Inflammatory macrophage treated with lipopolysaccharide for 1 hour (primary cell): ENCODE data around the gene KIF26B.

Experiments
- DNase-seq, 2 donors: peaks; one replicate each; pipeline ENCODE4 v3.0.0-alpha.2; 2020 to 2022

KIF26B gene

DNA sequence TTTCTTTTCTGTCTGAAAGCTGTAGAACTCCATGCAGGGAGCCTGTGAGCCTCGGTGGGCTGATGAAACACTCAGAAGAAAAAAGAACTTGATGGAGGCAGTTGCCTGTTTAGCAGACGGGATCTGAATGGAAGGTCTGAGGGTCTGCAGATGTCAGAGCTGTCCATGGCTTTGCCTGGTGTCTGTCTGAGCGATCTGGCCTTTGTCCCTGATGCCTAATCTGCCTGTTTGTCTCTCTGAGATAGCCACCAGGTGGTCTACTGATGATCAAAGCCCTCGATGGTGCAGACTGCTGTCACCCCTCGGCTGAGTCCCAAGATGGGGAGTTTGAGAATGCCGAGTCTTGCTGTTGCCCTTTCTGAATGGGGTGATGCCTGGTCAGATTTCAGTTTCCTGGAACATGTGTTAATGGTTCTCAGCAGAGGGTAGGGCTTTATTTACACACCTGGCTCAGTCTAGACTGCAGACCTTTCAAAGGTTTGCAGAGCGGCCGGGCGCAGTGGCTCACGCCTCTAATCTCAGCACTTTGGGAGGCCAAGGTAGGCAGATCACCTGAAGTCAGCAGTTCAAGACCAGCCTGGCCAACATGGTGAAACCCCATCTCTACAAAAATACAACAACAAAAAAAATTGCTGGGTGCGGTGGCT, 90.4 kb downstream of the KIF26B start:
- DNase-seq = no peak

DNA sequence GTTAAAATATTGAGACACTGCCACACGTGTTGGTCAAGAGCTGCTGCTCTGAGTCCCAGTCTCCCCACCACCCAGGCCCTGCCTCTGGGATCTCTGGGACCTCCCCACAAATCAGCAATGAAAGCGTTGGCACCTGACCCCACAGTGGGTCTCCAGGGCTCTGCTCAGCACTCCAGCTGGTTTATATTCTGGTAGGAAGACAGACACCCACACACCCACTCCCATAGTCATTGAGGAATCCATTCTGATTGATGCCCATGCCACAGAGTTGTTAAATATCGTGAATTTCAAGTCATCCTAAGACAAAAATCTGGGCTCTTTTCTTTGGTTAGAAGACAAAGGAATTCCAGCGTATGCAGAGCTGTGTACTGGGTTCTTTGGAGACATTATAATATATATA, 91.6 kb downstream of the KIF26B start:
- no peak for DNase-seq

DNA sequence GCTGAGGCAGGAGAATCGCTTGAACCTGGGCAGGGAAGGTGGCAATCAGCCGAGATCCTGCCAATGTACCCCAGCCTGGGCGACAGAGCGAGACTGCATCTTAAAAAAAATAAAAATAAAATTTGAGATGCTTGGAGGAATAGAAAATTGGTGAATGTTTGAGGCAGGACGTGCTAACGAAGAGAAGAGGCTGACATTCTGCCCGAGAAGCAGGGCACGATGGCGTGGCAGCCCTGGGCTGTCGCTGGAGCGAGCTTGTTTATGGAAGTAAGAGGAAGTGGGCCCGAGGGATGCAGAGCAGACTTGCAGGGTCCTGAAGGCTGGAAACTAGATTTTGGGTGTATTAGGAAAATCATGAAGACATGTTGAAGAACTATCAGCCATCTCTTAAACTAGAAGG, 92.6 kb downstream of the KIF26B start:
- DNase-seq = no peak

DNA sequence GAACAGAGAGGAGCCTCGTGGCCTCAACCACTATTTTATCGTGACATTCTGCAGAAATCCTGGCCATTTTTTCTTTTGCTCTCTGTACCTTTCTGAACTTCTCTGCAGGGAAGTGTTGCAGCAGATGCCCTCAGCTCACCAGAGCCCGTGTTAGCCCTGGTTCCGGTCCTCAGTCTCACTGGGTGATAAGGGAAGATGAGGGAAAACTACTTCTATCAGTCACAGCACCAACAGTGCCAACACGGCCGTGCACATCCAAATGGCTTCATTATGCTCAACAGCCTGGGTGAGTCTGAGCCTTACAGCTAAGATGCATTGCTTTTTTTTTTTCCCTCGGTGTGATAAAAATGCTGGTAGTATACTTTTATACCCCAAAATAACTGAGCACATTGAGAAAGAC, 93.0 kb downstream of the KIF26B start:
- DNase-seq = no peak

DNA sequence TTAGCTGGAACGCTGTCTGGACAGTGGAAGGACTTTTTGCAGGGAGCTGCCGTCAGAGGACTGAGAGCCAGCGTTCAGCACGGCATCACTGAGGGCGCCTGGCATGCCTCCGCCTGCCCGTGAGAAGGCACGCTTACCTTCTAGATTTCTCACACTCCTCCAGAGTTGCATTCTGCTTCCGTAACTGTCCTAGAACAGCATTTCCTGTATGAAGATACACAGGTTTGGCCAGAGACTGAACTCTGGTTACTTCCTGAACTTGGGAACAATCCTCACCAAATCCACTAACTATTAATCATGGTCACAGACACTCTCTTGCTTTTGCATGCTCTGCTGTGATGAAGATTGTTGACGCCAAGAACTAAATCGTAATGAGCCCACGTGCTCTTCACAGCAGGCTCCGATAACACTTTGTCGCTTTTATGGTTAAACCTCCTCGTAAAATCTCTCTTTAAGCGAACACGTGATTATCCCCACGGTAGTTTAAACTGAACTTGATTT, 93.5 kb downstream of the KIF26B start:
- DNase-seq = no peak

DNA sequence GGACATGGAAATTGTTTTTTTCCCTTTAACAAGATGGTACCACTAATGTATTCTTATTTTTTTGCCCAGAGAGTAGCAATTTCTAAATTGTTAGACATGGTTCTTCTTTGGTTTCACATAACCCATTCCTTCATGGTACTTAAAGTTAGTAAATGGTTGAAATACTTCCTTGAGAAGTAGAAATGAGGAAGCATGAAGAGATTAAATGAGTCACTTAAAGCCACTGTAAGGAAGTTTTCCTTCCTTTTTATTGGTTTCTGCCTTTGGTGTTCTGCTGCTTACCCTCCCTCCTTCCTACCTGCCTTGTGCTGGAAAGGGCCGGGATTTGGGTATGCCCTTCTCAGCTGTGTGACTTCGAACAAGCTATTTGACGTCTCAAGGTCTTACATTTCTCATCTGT, 101.0 kb downstream of the KIF26B start:
- DNase-seq = peak; percentile 34 to 48

DNA sequence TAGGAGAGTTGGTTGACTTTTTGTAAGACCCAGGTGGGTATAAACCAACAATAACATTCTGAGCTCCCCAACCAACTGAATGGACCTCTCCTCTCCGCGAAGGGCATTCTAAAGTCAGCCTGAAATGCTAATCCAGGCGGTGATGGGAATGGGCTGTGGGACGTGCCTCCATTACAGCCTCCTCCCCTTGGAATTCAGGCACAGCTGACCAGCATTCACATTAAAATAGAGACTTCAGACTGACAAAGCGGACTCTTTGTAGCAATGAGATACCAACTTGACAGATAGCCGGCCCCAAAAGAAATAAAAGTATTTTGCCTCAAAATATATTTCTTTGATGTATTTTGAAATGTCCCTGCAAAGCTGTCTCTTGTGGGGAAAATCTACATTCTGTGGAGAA, 101.7 kb downstream of the KIF26B start:
- DNase-seq = no peak

DNA sequence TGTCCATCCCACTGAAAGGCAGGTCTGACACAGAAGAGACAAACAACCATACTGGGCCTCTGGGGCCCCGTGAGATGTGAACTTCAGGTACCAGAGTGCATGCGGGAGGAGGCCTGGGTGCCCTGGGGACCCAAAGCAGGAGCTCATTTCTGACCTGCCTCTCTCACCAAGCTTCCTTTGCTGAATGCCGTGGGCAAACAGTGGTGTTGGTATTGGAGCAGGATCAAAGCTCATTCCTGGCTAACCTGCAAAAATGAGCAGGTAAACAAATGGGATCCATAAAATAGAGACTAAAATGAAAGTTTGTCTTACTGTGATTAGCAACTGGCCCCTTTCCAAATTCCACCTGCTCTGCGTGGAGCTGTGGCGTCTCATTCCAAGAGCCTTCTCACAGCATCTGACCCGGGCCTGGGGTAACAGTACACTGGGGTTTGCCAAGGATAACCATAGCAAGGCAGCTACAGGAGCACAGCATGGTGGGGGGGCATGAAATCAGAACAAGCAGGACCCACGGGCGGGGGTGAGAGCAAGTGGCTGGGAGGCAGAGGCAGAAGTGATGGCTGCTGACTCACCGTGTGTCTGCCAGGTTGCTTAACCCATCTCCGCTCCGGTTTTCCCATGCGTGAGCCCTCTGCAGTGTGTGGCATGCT, 103.6 kb downstream of the KIF26B start:
- DNase-seq = peak; percentile 18 to 30

DNA sequence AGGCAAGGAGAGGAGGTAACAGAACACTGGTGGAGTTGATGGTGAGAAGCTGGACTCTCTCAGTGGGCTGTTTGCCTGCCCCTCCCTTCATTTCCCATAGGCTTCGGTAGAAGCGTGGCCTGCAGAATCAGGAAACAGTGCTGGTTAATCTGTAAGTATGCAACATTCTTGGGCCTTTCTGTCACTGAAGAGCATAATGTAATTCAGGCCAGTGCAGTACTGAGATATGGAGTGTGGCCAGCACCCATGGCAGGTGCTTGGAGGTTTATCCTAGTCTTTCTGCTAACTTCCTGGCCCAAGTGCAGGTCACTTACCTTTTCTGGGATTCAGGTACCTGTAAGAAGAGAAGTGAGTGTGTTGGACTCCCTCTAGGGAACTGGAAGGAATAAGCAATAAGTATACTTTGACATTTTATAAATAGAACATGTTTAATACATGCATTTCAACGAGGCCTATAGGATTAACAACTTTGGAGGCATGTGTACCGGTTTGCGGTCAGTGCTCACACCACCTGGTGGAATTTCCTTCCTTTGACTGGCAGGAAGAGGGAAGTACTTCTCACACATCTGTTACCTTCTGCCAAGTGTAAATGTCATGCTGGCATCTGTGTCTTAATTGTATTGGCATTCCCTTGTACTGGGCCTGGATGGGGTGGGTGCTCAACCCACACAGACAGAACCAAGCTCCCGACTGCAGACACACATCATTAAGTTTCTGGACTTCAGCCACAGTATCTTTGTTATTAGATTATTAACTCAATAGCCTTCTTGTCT, 105.5 kb downstream of the KIF26B start:
- DNase-seq = no peak

DNA sequence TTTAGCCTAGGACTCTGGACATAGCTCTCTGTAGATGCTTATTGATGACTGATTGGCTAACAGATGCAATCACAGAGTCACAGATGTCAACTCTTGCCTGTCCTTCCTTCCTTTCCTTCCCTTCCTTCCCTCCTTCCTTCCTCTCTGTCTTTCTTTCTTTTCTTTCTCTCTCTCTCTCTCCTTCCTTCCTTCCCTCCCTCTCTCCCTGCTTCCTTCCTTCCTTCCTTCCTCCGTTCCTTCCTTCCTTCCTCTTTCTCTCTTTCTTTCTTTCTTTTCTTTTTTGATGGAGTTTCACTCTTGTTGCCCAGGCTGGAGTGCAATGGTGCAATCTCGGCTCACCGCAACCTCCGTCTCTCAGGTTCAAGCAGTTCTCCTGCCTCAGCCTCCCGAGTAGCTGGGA, 106.1 kb downstream of the KIF26B start:
- no peak for DNase-seq

DNA sequence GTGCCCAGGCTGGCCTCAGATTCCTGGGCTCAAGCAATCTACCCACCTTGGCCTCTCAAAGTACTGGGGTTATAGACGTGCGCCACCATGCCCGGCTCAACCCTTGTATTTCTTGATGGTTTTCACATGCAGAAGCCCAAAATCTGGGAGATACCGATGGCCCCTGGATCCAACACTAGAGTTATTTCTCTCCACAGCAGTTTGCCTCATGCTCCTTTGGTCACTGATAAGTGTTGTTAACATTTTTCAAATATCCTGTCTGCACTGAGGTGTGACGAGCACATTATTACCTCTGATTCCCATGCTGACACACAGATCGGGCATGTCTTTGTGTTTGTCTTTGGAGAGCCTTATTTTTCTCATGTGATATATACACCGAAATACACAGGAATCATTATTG, 107.0 kb downstream of the KIF26B start:
- no peak for DNase-seq

DNA sequence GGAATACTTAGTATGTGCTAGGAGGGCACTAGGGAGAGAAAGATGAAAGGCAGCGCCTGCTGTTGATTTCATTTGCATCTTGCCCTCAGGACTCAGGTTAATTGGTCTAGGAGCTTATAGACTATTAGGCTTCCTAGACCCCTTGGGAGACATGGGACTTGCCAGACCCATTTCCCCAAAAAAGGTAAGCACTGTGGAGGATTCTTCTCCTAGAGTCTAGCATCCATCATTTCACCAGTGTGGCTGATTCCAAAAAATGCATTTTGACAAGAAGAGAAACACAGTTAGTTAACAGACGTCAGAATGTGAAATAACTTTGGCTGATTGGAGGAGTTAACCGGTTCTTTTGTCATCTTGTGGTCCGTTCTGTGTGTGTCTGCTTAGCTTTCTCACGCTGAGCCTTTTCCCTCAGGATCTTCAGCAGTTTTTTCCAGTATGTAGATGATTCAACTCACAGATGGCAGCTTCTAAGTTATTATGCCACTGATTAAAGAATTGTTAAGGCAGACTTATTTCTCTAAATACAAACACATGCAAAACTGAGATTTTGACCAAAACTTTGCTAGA, 108.8 kb downstream of the KIF26B start:
- no peak for DNase-seq

DNA sequence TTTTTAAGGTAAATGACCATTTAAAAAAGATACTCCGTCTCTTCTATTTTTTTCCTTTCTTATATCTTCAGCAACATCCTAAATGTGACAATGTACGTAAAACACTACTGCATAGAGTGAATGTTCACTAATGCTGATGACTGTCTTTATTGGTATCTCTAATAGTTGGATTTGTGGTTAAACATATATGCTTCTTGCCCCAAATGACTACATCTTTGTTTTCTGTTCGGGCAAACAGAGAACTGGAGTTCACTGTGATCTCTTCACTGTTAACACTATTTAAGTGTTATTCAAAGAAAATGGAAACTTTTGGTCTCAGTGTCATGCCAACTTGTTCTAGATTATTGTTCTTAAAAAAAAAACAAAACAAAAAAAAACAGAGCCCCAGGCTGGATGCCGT, 109.4 kb downstream of the KIF26B start:
- DNase-seq = no peak

DNA sequence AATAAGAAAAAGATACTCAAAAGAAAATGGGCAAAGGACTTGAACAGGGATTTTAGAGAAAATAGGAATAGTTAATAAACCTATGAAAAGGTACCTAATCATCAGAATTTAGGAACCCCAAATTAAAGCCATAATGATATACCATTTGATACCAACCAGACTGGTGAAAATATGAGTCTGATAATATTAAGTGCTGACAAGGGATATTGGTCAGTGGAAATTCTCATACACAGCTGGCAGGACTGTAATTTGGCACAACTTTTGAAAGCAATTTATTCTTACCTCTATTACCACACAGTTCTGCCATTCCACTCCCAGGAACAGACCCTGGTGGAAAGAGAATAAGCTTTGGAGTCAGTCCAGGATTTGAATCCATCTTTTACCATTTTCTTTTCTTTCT, 111.3 kb downstream of the KIF26B start:
- DNase-seq = no peak

DNA sequence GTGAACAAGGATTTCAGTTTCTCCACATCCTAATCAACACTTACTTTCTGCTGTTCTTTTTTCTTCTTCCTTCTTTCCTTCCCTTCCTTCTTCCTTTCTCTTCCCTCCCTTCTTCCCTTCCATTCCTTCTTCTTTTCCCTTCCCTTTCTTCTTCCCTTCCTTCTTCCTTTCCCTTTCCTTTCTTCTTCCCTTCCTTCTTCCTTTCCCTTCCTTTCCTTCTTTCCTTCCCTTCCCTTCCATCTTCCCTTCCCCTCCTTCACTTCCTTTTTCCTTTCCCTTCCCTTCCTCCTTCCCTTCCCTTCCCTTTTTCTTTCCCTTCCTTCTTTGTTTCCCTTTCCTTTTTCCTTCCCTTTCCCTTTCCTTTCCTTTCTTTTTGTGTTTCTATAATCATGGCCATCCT, 115.3 kb downstream of the KIF26B start:
- no peak for DNase-seq

DNA sequence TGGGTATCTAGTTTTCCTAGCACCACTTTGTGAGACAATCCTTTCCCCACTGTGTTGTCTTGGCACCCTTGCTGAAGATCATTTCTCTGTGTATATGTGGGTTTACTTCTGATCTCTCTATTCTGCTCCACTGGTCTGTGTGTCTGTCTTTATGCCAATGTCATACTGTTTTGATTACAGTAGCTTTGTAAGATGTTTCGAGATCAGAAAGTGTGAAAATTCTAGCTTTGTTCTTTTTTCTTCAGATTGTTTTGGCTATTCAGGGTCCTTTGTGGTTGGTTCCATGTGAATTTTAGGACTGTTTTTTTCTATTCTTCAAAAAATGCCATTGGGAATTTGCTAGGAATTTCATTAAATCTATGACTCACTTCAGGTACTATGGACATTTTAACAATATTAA, 116.2 kb downstream of the KIF26B start:
- DNase-seq = no peak

DNA sequence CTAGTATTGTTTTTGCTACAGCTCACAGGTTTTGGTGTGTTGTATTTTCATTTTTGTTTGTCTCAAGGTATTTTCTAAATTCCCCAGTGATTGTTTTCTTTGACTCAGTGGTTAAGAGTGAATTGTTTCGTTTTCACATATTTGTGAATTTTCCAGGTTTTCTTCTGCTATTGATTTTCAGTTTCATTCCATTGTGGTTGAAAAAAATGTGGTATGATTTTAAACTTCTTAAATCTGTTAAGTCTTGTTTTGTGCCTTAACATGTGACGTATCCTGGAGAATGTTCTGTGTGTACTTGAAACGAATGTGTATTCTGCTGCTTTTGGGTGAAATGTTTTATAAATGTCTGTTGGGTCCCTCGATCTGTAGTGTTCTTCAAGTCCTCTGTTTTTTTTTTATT, 117.9 kb downstream of the KIF26B start:
- no peak for DNase-seq

DNA sequence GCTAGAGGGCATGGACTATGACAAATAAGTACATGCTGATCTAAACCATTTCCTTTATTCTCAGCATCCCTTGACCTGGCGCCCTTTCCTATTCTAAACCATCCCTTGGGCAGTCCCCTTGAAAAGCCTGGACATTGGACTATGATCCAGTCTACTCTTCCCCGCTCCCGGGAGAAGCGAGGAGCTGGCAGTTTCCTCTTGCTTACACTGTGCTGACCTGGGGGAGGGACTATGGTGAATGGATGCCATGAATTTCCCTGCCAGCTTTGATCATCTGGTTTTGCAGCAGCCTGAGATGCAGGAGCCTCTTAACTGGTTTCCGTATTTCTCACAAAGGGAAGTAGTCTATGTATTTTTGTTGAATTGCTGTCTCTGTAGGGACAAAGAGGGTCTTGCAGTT, 121.7 kb downstream of the KIF26B start:
- no peak for DNase-seq

DNA sequence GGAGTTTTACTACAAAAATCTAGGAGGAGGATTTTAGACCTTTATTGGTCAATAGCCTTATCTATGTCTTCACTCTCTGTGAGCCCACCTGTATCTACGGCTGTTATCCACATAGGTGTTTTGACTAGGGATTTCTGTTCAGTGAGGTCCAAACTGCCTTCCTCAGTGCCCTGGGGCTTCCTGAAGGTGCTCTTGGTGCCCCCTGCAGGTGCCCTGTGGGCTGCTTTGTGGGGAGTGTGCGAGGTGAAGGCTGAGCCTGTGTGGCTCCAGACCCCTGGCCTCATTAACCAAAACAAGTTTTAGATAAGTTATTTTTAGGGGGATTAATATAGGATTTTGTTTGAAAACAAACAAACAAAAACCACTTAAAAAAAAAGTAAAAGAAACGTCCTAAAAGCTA, 122.5 kb downstream of the KIF26B start:
- DNase-seq = no peak

DNA sequence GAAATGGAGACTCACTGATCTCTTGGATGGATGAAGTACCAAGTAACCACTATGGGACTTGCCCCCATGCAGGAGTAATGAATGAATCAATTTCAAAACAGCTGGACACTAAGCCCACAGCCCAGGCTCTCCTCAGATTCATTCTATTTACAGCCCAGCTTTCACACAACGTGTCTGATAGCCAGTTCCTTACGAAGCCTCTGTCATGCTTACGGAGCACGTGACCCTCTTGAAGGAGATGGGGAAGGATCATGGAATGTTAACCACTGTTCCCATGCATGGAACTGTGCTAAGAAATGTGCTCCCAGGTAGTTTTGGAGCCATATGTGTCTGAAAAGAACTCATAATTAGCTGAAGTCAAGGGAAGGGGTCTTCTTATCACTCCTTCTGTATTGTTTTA, 124.1 kb downstream of the KIF26B start:
- DNase-seq = no peak

DNA sequence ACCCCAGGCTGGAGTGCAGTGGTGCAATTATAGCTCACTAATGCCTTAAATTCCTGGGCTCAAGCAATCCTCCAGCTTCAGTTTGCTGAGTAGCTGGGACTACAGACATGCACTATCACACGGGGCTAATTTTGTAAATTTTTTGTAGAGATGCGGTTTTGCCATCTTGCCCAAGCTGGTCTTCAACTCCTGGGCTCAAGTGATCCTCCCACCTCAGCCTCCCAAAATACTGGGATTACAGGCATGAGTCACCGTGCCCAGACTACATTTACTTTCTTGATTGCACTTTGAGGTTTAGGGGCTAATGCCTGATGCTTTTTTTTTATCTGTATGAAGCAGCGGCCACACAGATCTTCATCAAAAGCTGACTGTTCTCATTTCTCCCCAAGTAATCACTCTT, 124.6 kb downstream of the KIF26B start:
- DNase-seq = no peak

DNA sequence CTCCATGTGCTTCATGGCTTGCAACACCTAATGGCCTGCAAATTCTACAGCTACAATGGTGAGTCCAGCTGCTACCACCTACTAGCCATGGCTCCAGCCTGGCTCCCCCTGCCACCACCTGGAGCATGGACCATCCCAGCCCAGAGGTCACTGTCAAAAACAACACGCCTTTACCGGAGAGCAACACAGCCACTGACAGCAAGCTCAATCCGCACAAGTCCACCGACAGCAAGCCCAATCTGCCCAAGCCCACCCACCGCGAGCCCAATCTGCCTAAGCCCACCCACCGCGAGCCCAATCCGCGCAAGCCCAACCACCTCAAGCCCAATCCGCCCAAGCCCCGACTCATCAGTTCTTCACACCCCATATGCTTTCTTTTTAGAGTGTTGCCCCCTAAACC, 128.2 kb downstream of the KIF26B start:
- no peak for DNase-seq

DNA sequence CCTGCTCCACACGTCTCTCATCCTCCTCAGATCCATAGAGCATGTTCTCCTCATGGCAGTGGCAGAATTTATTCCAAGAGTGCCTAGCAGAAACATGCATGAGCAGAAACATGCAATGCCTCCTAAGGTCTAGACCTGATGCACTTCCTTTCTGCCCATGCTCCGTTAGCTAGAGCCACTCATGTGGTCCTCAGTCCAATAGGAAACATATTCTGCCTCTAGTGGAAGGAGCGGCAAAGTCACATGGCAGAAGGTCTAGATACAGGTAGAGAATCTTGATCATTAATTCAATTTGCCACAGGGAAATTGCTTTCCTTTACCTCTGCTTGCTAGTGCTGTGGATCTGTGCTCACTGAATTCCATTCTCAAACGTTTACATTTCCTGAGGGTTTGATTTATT, 130.4 kb downstream of the KIF26B start:
- no peak for DNase-seq

DNA sequence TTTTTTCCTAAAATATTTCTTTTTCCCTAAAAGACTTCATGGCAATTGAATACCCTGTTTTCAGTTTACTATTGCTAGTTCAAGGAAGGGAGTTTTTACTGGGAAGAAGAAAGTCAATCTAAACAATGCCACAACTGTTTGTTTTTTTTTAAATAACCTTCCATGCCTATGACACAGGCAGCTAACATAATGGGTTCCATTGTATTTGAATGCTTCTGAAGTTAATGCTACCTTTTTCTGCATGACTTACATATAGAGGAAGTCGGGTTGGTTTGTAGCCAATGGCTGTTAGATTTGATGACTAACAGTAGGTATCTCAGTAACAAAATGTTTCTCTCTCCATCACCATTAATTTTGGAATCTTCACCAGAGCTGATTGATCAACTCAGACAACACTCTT, 134.0 kb downstream of the KIF26B start:
- DNase-seq = no peak
